ENCODE data around the gene WDR17.

WDR17 gene

DNA sequence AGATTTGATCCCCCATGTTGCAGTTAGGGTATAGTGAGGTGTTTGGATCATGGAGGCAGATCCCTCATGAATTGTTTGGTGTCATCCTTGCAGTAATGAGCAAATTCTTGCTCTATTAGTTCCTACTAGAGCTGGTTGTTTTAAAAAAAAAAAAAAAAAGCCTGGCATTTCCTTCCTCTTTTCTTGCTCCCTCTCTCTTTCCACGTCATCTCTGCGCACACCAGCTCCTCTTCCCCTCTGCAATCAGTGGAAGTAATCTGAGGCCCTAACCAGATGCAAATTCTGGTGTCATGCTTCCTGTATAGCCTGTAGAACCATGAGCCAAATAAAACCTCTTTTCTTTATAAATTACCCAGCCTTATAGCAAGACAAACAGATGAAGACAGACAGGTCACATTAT, 24.5 kb downstream of the WDR17 start:
- DNase-seq (ENCODE audit: low read depth in 2 of 2) = no peak

DNA sequence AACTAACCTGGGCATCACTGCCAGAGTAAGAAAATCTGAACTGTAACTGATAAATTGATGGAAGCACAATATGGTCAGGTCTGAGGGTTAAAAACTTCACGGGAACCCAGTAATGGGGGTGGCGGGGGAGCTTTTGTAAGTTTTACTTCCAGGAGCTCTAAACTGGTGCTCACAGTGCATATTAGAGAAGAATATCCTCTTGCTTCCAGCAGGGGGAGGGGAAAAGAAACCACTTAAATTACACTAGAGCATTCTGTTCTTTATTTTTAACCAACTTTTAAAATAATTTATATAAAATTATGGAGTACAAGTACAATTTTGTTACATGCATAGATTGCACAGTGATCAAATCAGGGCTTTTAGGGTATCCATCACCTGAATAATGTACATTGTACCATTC, 33.7 kb downstream of the WDR17 start:
- no peak for DNase-seq (ENCODE audit: low read depth in 2 of 2)

DNA sequence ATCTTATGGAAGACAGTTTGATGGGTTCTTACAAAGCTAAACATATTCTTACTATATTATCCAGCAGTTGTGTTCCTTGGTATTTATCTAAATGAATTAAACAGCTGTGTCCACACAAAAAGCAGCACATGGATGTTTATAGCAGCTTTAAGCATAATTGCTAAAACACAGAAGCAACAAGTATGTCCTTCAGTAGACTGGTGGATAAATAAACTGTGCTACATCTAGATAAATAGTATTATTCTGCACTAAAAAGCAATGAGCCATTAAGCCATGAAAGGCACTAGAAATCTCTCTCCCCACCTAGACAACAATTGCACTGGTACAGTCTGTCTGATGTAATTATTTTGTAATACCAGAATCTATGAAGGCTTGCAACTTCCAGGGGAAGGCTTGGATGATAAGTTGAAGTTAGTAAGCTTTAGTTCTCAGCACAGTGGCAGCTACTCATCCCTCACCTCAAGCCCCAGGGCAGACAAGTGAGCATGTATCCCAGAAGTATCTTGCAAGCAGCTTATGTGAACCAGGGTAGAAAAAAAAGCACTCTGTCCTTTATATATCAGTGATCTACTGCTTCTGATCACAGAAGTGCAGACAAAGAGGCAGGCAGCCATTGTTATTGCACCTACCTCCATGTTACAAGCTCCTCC, 36.9 kb downstream of the WDR17 start:
- DNase-seq (ENCODE audit: low read depth in 2 of 2) = no peak

DNA sequence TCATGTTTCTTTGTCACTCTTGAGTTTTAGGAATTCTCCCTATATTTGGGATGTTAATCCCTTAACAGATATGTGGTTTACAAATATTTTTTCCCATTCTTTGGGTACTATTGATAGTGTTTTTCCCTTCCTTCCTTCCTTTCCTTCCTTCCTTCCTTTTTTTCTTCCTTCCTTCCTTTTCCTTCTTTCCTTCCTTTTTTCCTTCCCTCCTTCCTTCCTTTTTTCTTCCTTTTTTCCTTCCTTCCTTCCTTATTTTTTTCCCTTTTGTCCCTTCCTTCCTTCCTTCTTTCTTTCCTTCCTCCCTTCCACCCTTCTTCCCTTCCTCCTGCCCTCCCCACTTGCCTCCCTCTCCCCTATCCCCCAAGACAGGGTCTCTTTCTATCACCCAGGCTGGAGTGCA, 42.1 kb downstream of the WDR17 start:
- no peak for DNase-seq (ENCODE audit: low read depth in 2 of 2)

DNA sequence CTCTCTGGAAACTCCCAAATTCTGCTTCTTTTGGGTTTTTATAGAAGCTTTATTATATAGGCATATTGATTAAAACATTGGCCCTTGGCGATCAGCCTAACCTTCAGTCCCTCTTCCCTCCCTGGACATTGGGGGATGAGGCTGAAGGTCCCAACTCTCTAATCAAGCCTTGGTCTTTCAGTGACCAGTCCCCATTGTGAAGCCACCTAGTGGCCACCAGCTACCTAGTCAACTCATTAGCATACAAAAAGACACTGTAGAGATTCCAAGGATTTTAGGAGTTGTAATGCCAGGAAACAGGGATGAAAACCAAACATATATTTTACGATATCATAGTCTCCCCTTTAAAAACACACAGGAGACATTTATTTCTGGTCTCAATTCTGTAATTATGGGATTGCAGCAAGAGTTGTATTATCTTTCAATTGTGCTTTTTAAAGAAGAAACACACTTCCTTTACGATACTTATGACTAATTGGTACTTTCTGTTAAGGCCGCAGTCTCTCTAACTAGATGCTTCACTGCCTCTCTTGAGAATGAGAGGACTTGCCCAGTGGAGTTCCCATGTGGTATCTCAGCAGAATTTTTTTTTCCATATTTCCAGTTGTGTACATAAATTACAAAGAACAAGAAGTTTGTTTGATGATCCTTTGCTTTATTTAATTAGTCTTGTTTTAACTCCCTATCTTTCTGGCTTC, 58.2 kb downstream of the WDR17 start:
- DNase-seq (ENCODE audit: low read depth in 2 of 2) = no peak

DNA sequence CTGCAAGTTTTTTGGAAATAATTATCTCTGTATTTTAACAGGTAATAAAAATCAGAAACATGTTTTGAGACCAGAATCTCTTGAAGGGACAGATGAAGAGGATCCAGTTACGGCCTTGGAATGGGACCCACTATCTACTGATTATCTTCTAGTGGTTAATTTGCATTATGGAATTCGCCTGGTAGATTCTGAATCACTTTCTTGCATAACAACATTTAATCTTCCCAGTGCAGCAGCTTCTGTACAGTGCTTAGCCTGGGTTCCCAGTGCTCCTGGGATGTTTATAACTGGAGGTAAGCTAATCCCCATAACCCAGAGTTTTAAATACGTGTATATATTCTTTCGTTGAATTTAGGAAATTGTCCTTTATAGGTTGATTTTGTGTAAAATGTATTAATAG, 59.4 kb downstream of the WDR17 start:
- no peak for DNase-seq (ENCODE audit: low read depth in 2 of 2)

DNA sequence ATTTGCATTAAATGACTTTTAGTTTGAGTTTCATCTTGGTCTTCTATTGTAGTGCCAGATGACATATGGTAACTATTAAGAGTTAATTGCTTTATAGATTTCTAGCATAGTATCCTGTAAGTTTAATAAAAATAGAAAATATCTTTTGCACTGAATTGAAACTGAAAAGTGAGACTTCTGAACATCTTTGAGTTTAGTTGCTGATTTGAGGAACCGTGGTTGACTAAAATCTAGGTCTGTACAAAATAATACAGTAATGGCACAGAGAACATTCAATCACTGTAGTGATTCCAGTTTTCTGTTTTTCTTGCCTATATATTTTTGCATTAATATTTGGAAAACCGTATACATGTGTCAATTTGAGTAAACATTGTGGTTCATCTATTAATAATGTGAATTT, 69.0 kb downstream of the WDR17 start:
- no peak for DNase-seq (ENCODE audit: low read depth in 2 of 2)

DNA sequence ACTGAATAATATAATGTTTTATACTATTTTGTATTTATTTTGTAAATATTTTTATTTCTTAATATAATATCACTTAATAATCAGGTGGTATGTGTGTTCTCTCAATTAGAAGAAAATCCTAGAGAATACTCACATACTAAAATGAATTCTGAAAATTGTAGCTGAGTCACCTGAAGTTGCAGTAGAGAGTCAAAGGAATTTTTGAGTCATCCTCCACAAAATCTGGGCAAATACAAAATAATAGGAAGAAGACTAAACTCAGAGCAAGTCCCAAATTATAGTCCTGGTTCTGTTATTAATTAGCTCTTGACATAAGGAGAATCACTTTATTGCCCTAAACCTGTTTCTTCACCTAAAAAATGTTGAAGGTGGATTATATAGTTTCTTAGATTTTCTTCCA, 72.0 kb downstream of the WDR17 start:
- no peak for DNase-seq (ENCODE audit: low read depth in 2 of 2)

DNA sequence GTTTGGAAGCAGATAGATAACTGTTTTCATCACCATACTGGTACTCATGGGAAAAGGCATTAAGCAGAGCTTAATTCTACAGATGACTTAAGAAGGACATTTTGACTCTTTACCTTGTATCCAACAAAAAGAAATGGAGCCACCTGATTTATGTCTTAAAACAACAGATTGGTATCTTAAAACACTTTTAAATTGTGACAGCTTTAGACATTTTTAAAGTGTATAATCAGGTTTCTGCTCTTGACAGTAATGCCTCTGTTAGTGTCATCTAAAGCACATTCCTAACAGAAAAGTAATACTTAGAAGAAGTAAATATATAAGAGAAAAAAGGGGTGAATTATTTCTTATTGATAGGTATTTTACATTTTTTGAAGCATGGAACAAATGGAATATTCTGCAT, 73.9 kb downstream of the WDR17 start:
- no peak for DNase-seq (ENCODE audit: low read depth in 2 of 2)

DNA sequence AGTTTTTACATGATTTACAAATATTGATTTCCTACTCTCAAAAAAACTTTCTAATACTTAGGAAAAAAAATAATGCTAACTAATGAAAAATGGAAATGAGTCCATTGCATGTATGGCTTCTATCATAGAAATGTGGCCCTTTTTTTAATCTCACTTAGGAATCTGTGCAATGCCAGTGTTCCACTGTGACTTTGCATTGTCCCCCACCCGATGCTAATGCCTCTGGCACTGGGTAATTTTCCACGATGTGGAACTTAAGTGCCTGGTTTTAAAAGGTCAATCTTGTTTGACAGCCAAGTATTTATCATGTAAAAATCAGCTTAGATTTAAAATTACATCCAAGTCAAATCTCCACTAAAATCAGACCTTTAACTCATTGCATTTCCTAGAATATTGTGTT, 76.6 kb downstream of the WDR17 start:
- DNase-seq (ENCODE audit: low read depth in 2 of 2) = no peak

DNA sequence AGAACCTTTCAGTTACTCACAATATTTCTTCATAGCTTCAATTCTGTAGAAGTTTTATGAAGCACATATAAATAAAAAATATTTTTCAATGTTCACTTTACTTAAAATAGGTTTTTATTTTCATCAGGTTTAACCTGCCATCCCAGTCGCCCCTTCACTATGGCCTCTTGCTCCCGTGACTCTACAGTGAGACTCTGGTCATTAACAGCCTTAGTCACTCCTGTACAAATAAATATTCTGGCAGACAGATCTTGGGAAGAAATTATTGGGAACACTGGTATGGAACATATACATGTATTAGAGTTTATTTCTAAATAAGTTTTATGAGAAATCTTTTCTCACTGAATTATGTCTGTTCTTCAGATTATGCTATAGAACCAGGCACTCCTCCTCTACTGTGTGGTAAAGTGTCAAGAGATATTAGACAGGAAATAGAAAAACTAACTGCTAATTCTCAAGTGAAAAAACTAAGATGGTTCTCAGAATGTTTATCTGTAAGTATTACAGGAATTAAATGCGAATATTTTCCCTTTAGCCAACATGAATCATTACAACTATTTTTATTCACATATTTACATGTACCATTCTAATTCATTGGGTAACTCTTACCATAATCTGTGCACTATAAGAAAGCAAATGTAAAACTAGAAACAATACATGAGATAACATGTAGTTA, 84.2 kb downstream of the WDR17 start:
- DNase-seq (ENCODE audit: low read depth in 2 of 2) = no peak

DNA sequence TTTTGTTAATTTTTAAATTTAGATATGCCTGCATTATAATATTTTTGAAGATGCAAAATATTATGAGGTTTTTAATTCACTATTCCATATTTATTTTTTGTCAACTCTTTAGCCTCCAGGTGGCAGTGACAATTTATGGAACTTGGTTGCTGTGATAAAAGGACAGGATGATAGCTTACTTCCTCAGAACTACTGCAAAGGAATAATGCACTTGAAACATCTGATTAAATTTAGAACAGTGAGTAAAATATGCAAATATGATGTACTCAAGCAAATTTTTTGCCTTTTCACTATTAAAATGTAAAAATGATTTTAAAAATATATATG, 84.7 kb downstream of the WDR17 start:
- DNase-seq (ENCODE audit: low read depth in 2 of 2) = no peak

DNA sequence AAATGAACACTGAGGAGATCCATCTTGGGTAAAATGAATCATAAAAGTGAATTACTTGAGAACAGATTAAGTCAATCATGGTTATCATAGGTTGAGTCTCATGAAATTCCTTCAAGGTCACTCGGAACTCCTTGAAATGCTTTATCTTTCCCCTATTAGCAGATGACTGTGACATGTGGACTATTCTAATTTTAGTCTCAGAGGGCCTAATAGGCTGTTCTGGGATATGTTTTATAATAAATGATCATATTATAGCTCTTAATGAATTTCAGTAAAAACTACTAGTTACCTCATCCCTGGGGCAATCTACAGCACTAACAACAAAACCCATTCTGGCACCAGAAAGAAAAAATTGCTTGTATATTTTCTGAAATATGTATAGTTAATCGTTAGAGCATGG, 85.1 kb downstream of the WDR17 start:
- DNase-seq (ENCODE audit: low read depth in 2 of 2) = no peak

DNA sequence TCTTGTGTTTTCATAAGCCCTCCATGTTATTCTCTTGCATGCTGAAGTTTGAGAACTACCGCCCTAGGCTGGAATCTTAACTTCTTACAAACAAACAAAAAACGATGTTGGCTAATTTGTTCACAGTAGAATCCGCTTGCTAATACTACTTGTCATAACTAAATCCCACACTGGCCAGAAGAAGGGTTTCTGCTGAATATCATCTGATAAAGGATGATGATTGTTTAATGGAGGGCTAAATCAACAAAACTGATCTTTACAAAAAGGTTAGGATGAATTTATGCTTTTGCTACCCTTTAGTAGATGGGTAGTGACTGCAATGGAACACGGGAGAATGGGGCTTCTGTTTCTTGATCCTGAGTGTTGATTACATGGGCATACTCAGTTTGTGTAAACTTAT, 87.5 kb downstream of the WDR17 start:
- no peak for DNase-seq (ENCODE audit: low read depth in 2 of 2)

DNA sequence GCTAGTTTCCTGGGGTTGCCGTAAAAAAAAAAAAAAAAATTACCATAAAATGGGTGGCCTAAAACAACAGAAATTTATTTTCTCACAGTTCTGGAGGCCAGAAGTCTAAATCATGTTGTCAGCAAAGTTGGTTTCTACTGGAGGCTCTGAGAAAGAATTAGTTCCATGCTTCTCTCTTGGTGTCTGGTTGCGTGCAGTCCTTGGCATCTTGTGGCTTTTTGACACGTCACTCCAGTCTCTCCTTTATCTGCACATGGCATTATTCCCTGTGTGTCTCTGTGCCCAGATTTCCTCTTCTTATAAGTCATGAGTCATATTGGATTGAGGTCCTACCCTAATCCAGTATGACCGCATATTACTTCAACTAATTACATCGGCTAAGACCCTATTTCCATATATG, 91.0 kb downstream of the WDR17 start:
- DNase-seq (ENCODE audit: low read depth in 2 of 2) = no peak

DNA sequence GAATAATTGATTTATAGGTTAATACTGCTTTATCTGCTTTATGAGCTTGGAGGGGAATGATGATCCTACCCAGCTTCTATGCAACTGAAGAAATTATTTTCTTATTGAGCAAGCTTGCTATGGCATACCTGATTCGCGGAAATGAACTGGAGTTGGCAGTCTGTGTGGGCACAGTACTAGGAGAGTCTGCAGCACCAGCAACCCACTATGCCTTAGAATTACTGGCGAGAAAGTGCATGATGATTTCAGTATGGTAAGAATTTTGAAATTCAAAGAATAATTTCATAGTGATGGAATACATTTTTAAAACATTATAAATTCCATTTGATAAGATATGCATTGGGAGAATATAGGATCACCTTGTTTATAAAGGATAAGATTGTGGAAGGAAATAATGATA, 97.4 kb downstream of the WDR17 start:
- DNase-seq (ENCODE audit: low read depth in 2 of 2) = no peak

DNA sequence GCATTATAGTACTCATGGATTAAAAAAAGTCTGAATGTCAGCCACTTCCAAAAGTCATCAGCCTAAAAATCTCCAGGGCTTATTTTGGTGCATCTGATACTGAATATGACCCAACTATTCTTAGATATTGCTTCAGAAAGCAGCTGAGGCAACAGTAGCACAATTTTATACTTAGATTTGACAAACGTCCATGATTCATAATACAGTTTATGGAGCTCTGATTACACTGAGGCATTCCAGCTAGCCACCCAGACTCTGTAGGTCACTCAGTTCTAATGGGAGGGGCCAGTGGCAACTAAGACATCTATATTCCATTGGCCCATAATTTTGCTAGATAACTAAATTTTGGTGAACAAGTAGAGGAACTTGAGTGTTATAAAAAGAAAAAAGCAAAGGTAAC, 119.4 kb downstream of the WDR17 start:
- no peak for DNase-seq (ENCODE audit: low read depth in 2 of 2)

DNA sequence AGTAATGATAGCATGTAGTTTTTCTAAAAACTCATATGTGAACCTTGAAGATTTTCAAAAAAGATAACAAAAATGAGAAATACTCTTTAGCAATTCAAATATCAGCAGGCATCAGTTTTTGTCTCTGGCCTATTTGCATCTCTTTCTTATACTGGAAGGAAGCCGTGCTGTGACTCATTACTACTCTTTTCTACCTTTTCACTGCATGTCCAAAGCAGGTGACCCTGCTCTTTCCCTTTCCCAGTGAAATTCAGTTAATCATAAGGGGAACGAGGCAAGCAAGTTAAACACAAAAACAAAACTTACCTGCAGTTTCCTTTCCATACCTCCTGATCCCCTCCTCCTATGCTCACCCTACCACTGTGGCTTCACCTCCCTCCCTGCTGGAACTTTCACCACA, 120.4 kb downstream of the WDR17 start:
- no peak for DNase-seq (ENCODE audit: low read depth in 2 of 2)

DNA sequence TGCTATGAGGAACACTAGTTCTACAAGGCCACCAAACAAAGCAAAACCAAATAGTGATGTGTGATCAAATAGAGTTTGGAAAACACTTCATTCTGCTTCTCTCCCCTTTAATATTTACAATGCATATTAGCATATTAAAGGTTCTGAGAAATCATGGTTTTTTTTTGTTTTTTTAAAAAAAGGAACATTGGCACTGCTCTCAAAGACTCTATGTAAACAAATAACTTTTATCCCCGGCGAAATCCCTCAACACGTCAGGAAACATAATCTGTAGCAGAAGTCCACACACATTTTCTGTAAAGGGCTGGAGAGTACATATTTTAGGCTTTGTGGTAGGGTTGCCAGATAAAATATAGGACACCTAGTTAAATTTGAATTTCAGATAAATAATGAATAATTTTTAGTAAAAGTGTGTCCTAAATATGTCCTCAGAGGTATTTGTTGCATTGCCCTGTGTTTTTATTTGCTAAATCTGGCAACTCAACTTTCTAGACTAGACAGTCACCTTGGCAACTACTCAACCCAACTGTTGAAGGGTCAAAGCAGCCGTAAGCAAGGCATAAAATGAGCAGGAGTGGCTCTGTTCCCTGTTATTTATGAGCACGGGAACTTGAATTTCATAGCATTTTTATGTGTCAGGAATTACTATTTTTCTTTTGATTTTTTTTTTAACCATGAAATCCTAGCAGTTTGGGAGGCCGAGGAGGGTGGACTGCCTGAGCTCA, 121.2 kb downstream of the WDR17 start:
- no peak for DNase-seq (ENCODE audit: low read depth in 2 of 2)

DNA sequence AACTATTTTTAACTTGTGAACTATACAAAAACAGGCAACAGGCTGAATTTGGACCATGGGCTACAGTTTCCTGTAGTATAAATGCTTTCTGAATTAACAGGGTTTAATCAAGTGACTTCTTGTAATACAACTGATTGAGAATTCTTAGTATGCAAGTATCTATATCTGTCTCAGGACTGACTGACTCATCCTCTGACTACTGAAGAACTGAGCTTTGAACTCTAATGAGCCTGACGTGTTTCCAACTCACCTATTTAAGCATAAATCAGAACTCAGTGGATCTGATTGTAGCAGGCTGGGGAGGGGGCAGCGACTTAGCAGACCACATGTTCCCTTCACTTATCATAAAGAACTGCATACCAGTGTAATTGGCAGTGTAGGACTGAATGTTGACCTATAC, 122.0 kb downstream of the WDR17 start:
- no peak for DNase-seq (ENCODE audit: low read depth in 2 of 2)

DNA sequence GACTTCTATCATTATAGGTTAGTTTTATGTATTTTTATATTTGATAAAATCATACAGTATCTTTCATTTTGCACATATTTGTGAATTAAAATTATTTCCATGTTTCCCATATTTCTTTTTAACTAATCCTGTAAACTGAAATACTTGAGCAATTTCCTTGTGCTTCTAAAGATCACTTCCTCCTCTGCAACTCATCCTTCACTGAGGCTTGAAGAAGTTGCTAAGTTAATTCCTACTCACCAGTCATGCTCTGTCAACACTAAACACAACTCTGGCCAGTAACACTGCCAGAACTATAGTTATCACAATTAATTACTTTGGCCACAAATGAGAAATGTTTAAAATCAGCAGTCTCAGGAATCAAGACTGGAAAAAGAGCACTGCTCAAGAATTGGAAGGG, 123.0 kb downstream of the WDR17 start:
- no peak for DNase-seq (ENCODE audit: low read depth in 2 of 2)

DNA sequence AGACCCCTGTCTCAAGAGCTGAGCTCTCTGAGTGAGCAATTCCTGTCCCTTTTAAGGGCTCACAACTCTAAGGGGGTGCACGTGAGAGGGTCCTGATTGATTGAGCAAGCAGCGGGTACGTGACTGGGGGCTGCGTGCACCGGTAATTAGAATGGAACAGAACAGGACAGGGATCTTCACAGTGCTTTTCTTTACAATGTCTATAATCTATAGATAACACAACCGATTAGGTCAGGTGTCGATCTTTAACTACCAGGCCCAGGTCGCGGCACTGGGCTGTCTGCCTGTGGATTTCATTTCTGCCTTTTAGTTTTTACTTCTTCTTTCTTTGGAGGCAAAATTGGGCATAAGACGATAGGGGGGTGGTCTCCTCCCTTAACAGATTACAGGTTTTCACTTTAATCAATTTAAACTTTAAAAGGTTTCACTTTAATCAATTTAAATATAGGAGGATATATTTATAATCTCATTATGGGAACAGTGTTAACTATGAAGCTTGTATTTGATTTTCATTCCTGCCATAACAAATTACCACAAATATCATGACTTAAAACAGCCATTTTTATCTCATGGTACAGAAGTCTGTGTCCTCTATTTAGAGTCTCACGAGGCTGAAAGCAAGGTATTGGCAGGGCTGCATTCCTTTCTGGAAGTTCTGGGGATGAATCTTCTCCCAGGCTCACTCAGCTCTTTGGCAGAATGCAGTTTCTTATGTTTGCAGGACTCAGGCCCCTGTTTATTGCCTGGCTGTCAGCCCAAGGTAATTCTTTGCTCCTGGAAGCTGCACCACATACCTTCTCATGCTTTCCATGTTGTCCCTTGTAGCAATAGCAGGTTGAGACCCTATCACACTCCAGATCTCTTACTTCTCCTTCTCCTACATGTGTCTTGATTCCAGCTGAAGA, 124.5 kb downstream of the WDR17 start:
- DNase-seq (ENCODE audit: low read depth in 2 of 2) = no peak

Data from stimulated activated CD8-positive, alpha-beta memory T cell treated with anti-CD3 and anti-CD28 coated beads, Interleukin-2, amount 100 ng/mL, for 48 hours (primary cell).